Upper lobe of left lung (tissue), 4 donors: ENCODE measurements around the gene HACD2.

ENCODE experiments used
- CTCF ChIP-seq, 6 experiments: fragments of 450-650 bp in 4 of 6; fragments of 200-600 bp in 2 of 6; sonication (generic) in 2 of 6; IDR thresholded peaks; one replicate each; pipeline ENCODE4 v1.5.1; 2016 to 2019; ENCODE audit warnings: antibody characterized with exemption in 6 of 6
- POLR2A ChIP-seq, 4 donors: fragments of 450-650 bp; IDR thresholded peaks; one replicate each; pipeline ENCODE4 v1.5.1; 2016 to 2017; ENCODE audit warnings: antibody characterized with exemption in 4 of 4, mild to moderate bottlenecking in 2 of 4

DNA sequence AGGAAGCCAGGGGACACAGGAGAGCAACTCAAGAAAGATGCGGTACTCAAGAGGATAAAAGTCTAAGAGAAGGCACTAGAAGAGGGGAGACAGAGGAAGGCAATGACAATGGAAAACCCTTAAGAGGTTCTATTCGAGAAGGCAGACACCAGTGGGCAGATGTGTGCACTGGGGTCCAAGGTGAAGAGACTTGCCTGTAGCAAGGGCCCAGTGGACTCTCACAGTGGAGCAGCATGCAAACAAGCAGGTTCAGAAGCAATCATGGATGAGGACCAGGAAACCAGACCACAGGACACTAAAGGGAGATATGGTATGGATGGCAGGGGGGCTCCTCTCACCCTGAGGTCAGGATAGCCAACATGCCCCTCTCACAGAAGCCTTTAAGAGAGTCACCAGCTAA lies 138.6 kb downstream of the HACD2 start:
- no peak for TF ChIP-seq CTCF (IDR thresholded peaks at IDR 0.05)
- no peak for TF ChIP-seq POLR2A (IDR thresholded peaks at IDR 0.05)
